Activated gamma-delta T cell treated with anti-CD3 and anti-CD28 coated beads, Interleukin-2, amount 50 U/mL, for 16 hours (primary cell): ENCODE data around the gene RAMP2.
"Not testable (repeated sequence)": the region's sequence is repeated elsewhere in the genome, so short reads cannot be mapped to it uniquely, and the experiment has no call there.

Experiments
- DNase-seq: peaks from one replicate; pipeline ENCODE4 v3.0.0-alpha.2; 2020; ENCODE audit warnings: low read depth

Gene RAMP2

DNA sequence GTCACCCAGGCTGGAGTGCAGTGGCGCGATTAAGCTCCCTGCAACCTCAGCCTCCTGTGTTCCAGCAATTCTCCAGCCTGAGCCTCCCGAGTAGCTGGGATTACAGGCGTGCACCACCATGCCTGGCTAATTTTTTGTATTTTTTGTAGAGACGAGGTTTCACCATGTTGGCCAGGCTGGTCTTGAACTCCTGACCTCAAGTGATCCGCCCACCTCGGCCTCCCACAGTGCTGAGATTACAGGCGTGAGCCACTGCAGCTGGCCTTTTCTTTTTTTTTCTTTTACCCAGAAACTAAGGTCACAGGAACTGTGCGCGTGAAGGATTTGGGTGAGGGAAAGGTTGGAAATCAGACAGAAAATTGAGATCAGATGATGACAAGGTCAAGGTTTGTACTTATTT lies 8.9 kb downstream of the RAMP2 start:
- DNase-seq: not testable (repeated sequence)

- no peak for DNase-seq
Measured at GRCh38 chr17:42772945-42773289, 11.9 kb downstream of the RAMP2 start.

- peak; percentile 58 for DNase-seq
Measured at GRCh38 chr17:42773290-42774035, 12.4 kb downstream of the RAMP2 start, which contains the start of gene VPS25. VPS25 (plus strand) TSS chr17:42773449; CDS start chr17:42773476, 27 bp downstream.

DNA sequence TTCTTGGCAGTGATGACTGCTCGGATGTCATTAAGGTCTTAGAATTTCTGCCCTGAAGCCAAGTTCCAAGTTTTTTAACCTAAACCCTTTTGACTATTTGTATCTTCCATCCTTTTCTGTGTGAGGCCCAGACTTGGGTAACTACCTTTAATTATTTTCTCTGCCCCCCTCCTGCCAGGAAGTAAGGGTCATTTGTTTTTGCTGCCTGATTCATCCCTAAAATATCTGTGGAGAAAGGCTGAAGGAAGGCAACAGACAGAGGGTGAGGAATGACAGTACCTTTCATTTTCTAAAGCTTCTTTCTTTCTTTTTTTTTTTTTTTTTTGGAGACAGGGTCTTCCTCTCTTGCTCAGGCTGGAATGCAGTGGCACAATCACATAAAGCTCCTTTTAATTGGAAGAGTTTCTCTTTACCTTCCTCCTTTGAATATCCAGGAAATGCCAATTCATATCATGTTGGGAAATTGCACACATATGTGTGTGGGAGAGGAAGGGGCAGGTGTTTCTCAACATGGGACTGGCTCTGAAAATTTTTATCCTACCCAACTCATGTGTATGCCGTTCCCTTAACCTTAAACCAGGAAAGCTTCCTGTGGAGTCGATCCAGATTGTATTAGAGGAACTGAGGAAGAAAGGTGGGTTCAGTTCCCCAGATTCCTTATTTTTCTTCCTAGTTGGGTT lies 13.2 kb downstream of the RAMP2 start:
- DNase-seq: no peak

DNA sequence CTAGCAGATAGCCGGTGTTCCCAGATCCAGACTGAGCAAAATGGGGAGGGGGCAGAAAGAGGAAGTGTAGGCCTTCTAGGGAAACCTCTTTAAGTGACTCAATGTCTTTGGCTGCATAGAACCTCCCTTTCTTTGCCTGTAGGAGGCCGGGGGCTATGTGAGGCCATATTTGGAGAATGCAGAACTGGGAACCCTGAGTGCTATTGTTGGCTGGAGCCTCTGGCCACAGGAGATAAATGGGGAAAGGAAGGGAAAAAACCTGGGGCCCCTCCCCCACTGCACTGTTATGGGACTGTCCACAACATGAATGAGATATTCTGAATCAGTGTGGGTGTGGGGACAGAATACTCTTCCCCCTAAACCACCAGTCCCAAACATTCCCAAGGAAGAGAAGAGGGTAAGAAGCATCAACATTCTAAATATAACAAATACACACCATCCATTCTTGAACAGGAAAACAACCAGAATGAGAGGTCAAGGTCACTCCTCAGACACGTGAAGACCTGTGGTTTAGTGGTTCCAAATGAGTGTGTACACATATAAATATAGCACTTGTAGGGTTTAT lies 14.6 kb downstream of the RAMP2 start:
- no peak for DNase-seq

DNA sequence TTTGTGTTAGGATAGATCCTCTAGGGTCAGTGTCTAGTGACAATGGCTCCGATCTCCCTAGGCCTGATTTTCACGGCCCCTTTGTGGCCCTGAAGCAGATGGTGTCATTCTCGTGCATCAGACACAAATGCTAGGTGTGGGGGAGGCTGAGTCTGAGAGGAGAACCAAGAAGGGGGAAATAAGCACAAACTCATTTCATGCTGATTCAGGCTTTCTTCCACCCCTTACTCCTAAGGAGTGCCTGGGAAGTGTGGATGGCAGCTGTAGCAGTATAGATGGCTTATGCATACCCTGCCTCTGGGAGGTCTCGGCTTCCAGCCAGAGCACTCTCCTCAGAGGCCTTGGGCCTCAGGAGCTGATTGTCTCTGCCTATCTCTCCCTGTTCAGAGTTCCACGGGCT lies 17.5 kb downstream of the RAMP2 start:
- no peak for DNase-seq

DNA sequence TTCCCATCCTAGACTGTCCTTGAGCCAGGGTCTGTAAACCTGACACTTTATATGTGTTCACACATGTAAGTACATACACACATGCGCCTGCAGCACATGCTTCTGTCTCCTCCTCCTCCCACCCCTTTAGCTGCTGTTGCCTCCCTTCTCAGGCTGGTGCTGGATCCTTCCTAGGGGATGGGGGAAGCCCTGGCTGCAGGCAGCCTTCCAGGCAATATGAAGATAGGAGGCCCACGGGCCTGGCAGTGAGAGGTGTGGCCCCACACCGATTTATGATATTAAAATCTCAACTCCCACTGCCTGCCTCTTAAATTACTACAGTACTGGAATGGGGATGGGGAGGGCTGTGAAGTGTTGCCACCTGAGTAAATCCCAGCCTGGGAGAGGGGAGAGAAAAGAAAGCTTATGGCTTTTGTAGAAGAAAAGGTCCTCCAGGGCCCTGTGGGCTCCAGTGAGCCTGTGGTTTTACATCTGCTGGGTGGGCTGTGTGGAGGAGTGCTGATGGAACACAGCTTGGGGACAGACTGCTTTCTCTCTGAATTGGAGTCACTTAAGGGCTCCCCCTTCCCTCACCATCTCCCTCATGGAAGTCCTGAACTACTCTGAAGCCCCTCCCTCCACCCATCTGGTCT lies 18.4 kb downstream of the RAMP2 start:
- no peak for DNase-seq

GRCh38 chr17:42779936-42780850 lies 19.2 kb downstream of the RAMP2 start, which contains the start of gene WNK4:
WNK4 (plus strand) TSS chr17:42780610; CDS start chr17:42780699, 89 bp downstream.
- DNase-seq: no peak

DNA sequence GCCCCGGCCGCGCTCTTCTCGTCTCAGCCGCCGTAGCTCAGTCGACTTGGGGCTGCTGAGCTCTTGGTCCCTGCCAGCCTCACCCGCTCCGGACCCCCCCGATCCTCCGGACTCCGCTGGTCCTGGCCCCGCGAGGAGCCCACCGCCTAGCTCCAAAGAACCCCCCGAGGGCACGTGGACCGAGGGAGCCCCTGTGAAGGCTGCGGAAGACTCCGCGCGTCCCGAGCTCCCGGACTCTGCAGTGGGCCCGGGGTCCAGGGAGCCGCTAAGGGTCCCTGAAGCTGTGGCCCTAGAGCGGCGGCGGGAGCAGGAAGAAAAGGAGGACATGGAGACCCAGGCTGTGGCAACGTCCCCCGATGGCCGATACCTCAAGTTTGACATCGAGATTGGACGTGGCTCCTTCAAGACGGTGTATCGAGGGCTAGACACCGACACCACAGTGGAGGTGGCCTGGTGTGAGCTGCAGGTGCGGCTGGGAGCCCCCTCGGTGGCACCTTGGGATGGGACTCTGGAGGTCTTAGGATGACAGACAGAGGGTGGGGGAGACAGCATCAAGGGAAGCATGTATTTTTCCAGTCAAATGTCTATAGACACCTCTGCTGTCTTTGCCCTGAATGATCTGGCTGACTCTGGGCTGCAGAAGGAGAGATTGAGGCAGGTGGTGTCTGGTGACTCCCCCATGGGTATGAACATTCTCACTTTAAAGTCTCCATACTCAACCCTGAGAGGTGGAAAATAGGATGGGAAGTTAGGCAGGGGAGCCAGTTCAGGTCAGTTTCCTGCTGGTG lies 20.0 kb downstream of the RAMP2 start:
- no peak for DNase-seq

DNA sequence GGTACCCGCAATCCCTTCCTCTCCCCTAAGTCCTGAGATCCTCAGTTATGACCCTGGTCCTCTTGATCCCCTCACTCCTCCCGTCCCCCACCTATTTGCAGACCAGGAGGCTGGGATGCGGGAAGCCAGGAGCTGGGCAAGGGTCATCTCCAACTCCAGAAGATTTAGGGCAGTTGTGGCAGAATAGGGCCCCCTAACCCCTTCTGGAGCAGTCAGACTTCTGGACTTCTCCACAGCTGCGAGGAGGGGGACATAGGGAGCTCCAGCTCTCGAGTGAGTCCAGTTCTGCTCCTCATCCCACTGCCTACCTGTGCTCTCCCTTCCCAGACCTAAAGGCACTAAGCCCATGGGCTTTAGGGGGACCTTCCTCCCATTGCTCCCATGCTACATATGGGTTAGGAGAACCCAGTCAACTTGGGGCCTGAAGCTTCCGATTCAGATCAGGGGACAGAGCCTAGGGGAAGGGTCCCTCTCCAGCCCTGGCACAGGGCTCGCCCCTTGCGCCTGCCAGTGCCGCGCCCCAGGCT lies 20.7 kb downstream of the RAMP2 start:
- no peak for DNase-seq

- no peak for DNase-seq
Measured at GRCh38 chr17:42782166-42783061, 21.4 kb downstream of the RAMP2 start.

GRCh38 chr17:42783062-42783790 lies 22.2 kb downstream of the RAMP2 start:
- no peak for DNase-seq

- DNase-seq: no peak
Measured at GRCh38 chr17:42783791-42784138, 22.7 kb downstream of the RAMP2 start.

DNA sequence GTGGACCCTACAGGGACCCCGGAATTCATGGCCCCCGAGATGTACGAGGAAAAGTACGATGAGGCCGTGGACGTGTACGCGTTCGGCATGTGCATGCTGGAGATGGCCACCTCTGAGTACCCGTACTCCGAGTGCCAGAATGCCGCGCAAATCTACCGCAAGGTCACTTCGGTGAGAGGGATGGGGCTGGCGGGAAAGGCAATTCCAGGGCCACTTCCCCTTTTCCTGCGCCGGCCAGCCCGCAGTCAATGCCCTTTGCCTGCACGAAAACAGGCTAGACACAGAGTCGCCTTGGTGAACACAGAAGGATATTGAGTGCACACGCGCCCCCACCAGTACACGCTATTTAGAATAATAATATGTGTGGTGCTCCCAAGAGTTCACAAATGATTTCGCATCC lies 23.4 kb downstream of the RAMP2 start:
- DNase-seq: no peak

GRCh38 chr17:42784811-42785592 lies 24.0 kb downstream of the RAMP2 start:
- no peak for DNase-seq

DNA sequence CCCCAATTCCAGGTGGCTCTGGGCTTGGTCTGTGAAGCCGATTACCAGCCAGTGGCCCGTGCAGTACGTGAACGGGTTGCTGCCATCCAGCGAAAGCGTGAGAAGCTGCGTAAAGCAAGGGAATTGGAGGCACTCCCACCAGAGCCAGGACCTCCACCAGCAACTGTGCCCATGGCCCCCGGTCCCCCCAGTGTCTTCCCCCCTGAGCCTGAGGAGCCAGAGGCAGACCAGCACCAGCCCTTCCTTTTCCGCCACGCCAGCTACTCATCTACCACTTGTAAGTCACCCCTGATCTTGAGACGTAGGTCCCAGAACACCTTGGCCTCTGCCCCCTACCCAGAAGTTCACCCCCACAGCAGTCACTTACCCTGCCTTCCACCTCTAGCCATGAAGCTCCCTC lies 26.2 kb downstream of the RAMP2 start:
- DNase-seq: no peak

GRCh38 chr17:42791948-42792347 lies 30.9 kb downstream of the RAMP2 start:
- no peak for DNase-seq

GRCh38 chr17:42792545-42792944 lies 31.5 kb downstream of the RAMP2 start:
- DNase-seq: no peak
